ENCODE data around the gene NTRK3.

NTRK3 gene

DNA sequence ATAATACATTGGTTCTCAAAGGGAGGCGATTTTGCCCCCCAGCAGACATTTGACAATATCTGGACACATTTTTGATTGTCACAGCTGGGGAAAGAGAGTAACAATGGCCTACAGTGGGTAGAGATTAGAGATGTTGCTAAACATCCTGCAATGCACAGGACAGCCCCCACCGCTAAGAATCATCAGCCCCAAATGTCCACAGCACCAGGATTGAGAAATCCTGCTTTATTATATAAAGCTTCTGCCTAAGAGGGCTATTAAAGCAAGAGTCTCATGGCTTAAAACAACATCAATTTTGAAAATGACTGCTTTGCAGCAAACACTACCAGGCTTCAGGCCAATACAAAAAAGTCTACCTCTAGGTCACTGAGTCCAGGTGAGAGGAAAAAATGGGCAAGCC, 68.2 kb downstream of the NTRK3 start (continued):
- TF ChIP-seq, protein P1, sequence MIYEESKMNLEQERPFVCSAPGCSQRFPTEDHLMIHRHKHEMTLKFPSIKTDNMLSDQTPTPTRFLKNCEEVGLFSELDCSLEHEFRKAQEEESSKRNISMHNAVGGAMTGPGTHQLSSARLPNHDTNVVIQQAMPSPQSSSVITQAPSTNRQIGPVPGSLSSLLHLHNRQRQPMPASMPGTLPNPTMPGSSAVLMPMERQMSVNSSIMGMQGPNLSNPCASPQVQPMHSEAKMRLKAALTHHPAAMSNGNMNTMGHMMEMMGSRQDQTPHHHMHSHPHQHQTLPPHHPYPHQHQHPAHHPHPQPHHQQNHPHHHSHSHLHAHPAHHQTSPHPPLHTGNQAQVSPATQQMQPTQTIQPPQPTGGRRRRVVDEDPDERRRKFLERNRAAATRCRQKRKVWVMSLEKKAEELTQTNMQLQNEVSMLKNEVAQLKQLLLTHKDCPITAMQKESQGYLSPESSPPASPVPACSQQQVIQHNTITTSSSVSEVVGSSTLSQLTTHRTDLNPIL (CRISPR knock-in tag; IDR thresholded peaks at IDR 0.05; ENCODE audit: low read depth) = no peak
- no peak for TF ChIP-seq ZFP3 (CRISPR knock-in tag; IDR thresholded peaks at IDR 0.05)
- TF ChIP-seq, protein P2, sequence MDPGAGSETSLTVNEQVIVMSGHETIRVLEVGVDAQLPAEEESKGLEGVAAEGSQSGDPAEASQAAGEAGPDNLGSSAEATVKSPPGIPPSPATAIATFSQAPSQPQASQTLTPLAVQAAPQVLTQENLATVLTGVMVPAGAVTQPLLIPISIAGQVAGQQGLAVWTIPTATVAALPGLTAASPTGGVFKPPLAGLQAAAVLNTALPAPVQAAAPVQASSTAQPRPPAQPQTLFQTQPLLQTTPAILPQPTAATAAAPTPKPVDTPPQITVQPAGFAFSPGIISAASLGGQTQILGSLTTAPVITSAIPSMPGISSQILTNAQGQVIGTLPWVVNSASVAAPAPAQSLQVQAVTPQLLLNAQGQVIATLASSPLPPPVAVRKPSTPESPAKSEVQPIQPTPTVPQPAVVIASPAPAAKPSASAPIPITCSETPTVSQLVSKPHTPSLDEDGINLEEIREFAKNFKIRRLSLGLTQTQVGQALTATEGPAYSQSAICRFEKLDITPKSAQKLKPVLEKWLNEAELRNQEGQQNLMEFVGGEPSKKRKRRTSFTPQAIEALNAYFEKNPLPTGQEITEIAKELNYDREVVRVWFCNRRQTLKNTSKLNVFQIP (CRISPR knock-in tag; IDR thresholded peaks at IDR 0.05; ENCODE audit: borderline replicate concordance, low read depth) = no peak
- no peak for TF ChIP-seq CSDC2 (CRISPR knock-in tag; IDR thresholded peaks at IDR 0.05)
- TF ChIP-seq ZC3H10 (CRISPR knock-in tag; IDR thresholded peaks at IDR 0.05) = no peak
- no peak for TF ChIP-seq ZNF565 (CRISPR knock-in tag; conservative IDR thresholded peaks at IDR 0.05; ENCODE audit: low read depth)
- TF ChIP-seq RARB (CRISPR knock-in tag; IDR thresholded peaks at IDR 0.05) = no peak

DNA sequence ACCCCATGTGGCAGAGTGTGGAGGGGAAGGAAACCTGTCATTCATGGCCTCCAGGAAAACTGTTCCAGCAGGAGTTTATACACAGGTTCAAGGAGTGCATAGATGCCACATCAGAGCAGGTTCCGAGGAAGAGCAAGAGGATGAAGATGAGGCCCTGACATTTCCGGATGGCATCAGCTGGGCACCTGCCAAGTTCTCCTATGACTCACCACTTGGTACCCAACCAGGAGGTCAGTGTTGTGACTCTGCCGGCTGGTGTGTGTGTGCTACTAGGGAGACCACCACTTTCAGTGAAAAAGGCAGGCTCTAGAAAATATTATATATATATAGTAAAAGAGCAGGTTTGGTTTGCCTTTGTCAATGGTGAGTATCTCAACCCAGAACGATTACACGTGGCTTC, 69.3 kb downstream of the NTRK3 start:
- ATAC-seq = no peak
- TF ChIP-seq, protein P1 (CRISPR knock-in tag; IDR thresholded peaks at IDR 0.05; ENCODE audit: low read depth) = no peak
- TF ChIP-seq, protein P2 (CRISPR knock-in tag; IDR thresholded peaks at IDR 0.05; ENCODE audit: borderline replicate concordance, low read depth) = no peak
- TF ChIP-seq PPARA (CRISPR knock-in tag; IDR thresholded peaks at IDR 0.05; ENCODE audit: borderline replicate concordance) (no peak), ESRRG (CRISPR knock-in tag; IDR thresholded peaks at IDR 0.05) (no peak), ZC3H10 (CRISPR knock-in tag; IDR thresholded peaks at IDR 0.05) (no peak), TOX (CRISPR knock-in tag; IDR thresholded peaks at IDR 0.05; ENCODE audit: borderline replicate concordance) (no peak), OSR1 (CRISPR knock-in tag; IDR thresholded peaks at IDR 0.05) (no peak)

DNA sequence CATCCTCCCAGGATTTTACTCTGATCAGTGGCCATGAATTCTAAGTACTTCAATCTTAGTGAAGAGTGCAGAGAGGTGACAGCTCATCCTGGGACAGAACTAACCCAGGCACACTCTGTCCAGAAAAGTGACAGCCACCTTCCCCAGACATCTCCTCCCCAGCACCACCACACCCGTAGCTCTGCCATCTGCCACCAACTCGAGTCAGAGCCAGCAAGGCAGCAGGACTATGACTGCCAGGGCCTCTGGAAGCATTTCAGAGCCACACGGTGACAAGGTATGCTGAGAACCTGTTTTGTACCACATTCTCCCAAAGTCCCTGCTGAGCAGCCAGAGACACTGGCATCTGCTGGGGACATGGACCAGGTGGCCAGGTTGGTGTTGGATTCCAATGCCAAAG, 71.0 kb downstream of the NTRK3 start:
- ATAC-seq = no peak
- TF ChIP-seq ZNF70 (CRISPR knock-in tag; IDR thresholded peaks at IDR 0.05) = no peak
- TF ChIP-seq, protein P3, sequence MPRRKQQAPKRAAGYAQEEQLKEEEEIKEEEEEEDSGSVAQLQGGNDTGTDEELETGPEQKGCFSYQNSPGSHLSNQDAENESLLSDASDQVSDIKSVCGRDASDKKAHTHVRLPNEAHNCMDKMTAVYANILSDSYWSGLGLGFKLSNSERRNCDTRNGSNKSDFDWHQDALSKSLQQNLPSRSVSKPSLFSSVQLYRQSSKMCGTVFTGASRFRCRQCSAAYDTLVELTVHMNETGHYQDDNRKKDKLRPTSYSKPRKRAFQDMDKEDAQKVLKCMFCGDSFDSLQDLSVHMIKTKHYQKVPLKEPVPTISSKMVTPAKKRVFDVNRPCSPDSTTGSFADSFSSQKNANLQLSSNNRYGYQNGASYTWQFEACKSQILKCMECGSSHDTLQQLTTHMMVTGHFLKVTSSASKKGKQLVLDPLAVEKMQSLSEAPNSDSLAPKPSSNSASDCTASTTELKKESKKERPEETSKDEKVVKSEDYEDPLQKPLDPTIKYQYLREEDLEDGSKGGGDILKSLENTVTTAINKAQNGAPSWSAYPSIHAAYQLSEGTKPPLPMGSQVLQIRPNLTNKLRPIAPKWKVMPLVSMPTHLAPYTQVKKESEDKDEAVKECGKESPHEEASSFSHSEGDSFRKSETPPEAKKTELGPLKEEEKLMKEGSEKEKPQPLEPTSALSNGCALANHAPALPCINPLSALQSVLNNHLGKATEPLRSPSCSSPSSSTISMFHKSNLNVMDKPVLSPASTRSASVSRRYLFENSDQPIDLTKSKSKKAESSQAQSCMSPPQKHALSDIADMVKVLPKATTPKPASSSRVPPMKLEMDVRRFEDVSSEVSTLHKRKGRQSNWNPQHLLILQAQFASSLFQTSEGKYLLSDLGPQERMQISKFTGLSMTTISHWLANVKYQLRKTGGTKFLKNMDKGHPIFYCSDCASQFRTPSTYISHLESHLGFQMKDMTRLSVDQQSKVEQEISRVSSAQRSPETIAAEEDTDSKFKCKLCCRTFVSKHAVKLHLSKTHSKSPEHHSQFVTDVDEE (CRISPR knock-in tag; IDR thresholded peaks at IDR 0.05) = no peak
- TF ChIP-seq CSDC2 (CRISPR knock-in tag; IDR thresholded peaks at IDR 0.05) = no peak
- no peak for TF ChIP-seq ZC3H10 (CRISPR knock-in tag; IDR thresholded peaks at IDR 0.05)
- TF ChIP-seq, protein P1 (CRISPR knock-in tag; IDR thresholded peaks at IDR 0.05; ENCODE audit: low read depth) = no peak
- no peak for TF ChIP-seq TOX (CRISPR knock-in tag; IDR thresholded peaks at IDR 0.05; ENCODE audit: borderline replicate concordance)
- TF ChIP-seq ZNF565 (CRISPR knock-in tag; conservative IDR thresholded peaks at IDR 0.05; ENCODE audit: low read depth) = no peak
- TF ChIP-seq ARNTL (CRISPR knock-in tag; IDR thresholded peaks at IDR 0.05; ENCODE audit: borderline replicate concordance, low read depth) = no peak
- no peak for TF ChIP-seq OSR1 (CRISPR knock-in tag; IDR thresholded peaks at IDR 0.05)
- no peak for TF ChIP-seq ZNF8 (CRISPR knock-in tag; IDR thresholded peaks at IDR 0.05)
- TF ChIP-seq SNAI2 (CRISPR knock-in tag; IDR thresholded peaks at IDR 0.05) = no peak
- TF ChIP-seq GLIS3 (CRISPR knock-in tag; IDR thresholded peaks at IDR 0.05) = no peak
- TF ChIP-seq TCF4 (CRISPR knock-in tag; IDR thresholded peaks at IDR 0.05; ENCODE audit: borderline replicate concordance) = no peak

Data from SK-N-SH treated with all-trans-retinoic acid at 6 μM for 48 hours (cell line).